ENCODE measurements around the gene SIGLECL1.

The SIGLECL1 gene

GRCh38 chr19:51253088-51253806 lies 2.4 kb downstream of the SIGLECL1 start:
- no peak for DNase-seq

- no peak for DNase-seq
Measured at GRCh38 chr19:51256155-51256625, 5.3 kb downstream of the SIGLECL1 start.

DNA sequence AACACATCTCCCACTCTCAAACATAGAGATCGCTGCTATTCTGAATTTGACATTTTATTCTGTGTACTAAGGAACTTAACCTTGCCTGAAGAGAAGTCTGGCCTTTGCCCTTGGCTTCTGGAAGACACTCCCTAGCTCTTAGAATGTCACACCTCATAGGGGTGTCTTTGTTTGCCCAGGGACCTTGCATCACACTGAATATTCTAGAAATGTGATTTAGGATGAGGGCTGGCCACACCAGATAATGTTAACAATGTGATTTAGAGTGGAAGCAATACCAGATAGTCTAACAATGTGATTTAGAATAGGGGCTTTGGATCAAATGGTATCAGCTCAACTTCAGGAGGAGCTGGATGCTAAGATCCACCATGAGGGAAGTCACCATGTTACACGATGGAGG lies 6.6 kb downstream of the SIGLECL1 start:
- DNase-seq, result no peak

- no peak for DNase-seq
Measured at GRCh38 chr19:51258165-51259160, 7.6 kb downstream of the SIGLECL1 start.

- peak; percentile 24 for DNase-seq
Measured at GRCh38 chr19:51259348-51260245, 8.7 kb downstream of the SIGLECL1 start.

- no peak for DNase-seq
Measured at GRCh38 chr19:51263808-51264207, 12.9 kb downstream of the SIGLECL1 start.

GRCh38 chr19:51271067-51271466 lies 20.2 kb downstream of the SIGLECL1 start:
- DNase-seq, result no peak

- no peak for DNase-seq
Measured at GRCh38 chr19:51272183-51272810, 21.4 kb downstream of the SIGLECL1 start.

- DNase-seq, result no peak
Measured at GRCh38 chr19:51274049-51274770, 23.3 kb downstream of the SIGLECL1 start.

DNA sequence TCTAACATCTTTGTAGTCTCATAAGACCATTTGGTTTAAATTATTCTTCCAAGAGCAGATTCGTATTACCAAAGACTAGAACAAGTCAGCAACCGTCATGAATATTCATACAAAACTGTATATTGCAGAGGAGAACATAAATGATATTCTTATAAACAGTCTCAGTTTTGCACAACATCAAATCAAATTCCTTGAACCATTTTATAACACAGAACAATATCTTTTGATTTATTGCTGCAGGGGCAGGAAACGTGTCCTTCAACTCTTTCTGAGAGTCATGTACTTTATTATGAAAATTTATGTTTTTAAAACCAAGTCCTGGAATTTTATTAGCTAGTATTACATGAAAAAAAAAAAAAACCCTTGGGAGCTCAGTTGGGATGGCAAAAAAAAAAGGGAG lies 26.2 kb downstream of the SIGLECL1 start:
- DNase-seq, result no peak

GRCh38 chr19:51282335-51282734 lies 31.5 kb downstream of the SIGLECL1 start:
- DNase-seq, result no peak

DNA sequence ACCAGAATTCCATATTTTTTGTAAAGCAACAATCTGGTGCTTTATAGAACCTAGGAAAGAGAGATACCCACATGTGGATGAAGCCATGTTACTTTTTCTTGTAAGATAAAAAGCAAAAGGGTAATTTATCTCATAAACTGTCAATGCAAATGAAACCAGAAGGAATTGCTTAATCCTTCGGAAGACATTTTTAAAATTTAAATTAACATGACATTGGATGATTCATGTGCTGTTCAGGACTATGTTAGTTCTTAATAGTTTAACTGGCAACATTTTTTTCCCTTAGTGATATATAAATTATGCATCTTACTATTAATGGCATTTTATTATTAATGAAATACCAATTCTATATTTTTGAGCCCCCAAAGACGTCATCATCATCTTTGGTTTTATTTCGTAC lies 34.8 kb downstream of the SIGLECL1 start:
- no peak for DNase-seq

DNA sequence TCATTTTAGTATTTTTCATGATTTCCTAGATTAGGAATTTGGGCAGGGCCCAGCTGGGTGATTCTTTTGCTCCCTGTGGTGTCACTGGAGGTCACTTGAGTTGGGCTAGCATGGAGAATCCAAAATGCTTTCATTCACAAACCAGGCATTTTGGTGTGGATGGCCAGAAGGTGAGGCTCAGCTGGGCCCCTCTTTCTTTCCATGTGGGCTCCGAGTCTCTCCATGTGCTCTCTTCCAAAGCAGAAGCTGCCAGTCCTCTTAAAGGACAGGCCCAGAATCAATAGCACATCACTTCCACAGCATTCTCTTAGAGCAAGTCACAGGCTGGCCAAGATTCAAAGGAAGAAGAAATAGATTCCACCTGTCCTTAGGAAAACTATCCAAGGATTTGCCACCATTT lies 38.8 kb downstream of the SIGLECL1 start:
- DNase-seq, result no peak

DNA sequence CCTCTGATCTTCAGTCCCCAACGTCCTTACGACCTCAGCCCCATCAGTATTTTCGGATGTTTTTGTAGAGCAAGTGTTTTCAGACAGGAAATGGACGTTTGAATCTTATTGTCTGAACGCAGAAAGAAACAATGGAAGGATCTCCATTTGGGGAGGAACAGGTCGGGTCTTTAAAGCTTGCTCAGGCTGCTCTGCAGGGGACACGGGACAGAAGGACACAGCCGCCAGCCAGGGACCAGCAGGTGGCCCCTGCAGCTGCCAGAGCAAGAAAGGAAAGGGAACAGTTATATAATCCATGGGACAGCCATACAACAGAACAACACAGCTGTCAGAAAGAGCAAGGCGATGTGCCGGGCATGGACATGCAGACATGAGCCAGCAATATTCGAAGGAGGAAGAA lies 42.1 kb downstream of the SIGLECL1 start:
- DNase-seq, result no peak

GRCh38 chr19:51293571-51294210 lies 42.8 kb downstream of the SIGLECL1 start:
- no peak for DNase-seq

- DNase-seq, result no peak
Measured at GRCh38 chr19:51294211-51294976, 43.5 kb downstream of the SIGLECL1 start.

DNA sequence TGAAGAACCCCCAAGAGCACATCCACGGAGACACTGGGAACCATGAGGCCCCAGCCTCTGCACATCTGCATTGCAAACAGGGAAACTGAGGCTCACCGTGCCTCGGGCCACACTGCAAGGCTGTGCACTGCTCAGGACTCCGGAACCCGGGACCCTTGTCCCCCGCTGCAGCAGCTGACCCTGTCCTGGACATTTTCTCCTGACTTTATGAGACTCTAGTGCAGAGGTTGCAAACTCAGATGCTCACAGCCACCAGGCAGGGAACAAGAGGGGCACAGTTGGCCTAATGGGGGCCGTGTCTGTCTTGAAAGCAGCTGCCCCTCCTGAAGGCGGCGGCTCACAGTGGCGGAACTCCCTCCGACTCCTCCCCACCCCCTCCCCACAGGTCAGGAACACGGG lies 44.1 kb downstream of the SIGLECL1 start:
- DNase-seq, result no peak

DNA sequence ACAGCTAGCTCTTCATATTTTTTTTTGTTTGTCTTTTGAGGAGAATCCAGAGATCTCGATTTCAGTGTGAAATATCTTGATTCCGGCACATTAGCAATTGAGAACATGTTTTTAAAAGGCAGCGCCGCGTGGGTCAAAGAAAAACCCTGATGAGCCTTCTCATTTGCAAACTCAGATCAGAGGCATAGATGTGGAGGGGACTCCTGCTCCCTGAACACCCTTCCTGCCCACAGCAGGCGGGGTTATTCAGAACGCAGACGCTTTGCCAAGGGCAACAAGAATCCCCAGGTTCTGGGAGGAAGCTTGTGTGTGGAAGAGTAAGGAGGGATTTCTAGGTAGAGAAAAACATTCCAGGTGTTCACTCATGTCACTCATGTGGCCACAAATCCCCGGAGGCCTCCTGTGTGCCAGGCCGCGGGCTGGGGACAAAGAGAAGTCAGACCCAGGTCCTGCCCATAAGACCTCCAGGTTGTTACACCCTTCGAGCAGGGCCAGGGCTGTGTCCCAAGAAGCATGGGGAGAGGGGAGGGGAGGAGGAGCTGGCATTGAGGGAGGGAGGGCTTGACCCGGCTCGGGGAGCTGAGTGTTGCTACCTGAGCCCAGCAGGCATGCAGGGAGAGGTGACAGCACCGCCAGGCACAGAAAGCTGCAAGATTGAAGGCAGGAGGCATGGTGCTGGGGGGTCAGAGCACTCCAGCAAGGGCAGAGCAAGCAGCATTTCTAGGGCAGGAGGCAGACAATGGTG lies 44.7 kb downstream of the SIGLECL1 start:
- DNase-seq, result no peak

GRCh38 chr19:51296336-51297093 lies 45.6 kb downstream of the SIGLECL1 start:
- no peak for DNase-seq

Measured in SHP77 treated with DMSO at 0.1 percent for 48 hours (cell line).